ENCODE measurements around the gene SASH1.
A peak's percentile ranks its signal among the peaks of the same experiment; 100 is the strongest.

Gene SASH1

GRCh38 chr6:148590883-148591282 is 248.2 kb downstream of the SASH1 start:
- TF ChIP-seq EZH2 (optimal IDR thresholded peaks at IDR 0.05; ENCODE audit: low read depth, low read length) (no peak), EZH2phosphoT487 (IDR thresholded peaks at IDR 0.05; ENCODE audit: low read length) (no peak)
- no peak overlapping the region for H3K27ac ChIP-seq (ENCODE audit: low read length)
- no peak overlapping the region for H3K4me3 ChIP-seq (ENCODE audit: low read length)
- no peaks in the 10 kb centered on the region for H3K79me2 ChIP-seq (ENCODE audit: low read length)
- no peaks in the 10 kb centered on the region for H3K9me3 ChIP-seq (replicated peaks; ENCODE audit: insufficient read depth, low read length)
- H3K4me1 ChIP-seq (ENCODE audit: low read length), result no peaks in the 10 kb centered on the region
- no peaks in the 10 kb centered on the region for H3K9me2 ChIP-seq (replicated peaks; ENCODE audit: insufficient read depth, low read length)
- H3K36me3 ChIP-seq (replicated peaks; ENCODE audit: insufficient read depth, low read length), result no peaks in the 10 kb centered on the region
- peak overlapping the region; percentile 56; the same call in 1 of the 2 replicates for H2AFZ ChIP-seq (ENCODE audit: low read length)
- H4K20me1 ChIP-seq (ENCODE audit: insufficient read depth, low read length), result no peaks in the 10 kb centered on the region
- no peaks in the 10 kb centered on the region for H3F3A ChIP-seq (ENCODE audit: insufficient read depth, low read length)
- H3K27me3 ChIP-seq (replicated peaks; ENCODE audit: insufficient read depth, low read length), result no peaks in the 10 kb centered on the region
- no peak overlapping the region for H3K9ac ChIP-seq (ENCODE audit: low read length)
- peak overlapping the region; percentile 27; the same call in 1 of the 2 replicates for H3K4me2 ChIP-seq (ENCODE audit: low read depth, low read length)
- no peak for DNase-seq

GRCh38 chr6:148591656-148592055 is 249.0 kb downstream of the SASH1 start:
- no peaks in the 10 kb centered on the region for H3K4me1 ChIP-seq (ENCODE audit: low read length)

GRCh38 chr6:148593130-148593812 is 250.6 kb downstream of the SASH1 start:
- Histone ChIP-seq H3K9ac (ENCODE audit: low read length) (no peak overlapping the region), H3K27me3 (replicated peaks; ENCODE audit: insufficient read depth, low read length) (no peaks in the 10 kb centered on the region), H3K9me3 (replicated peaks; ENCODE audit: insufficient read depth, low read length) (no peaks in the 10 kb centered on the region), H3K4me2 (ENCODE audit: low read depth, low read length) (no peak overlapping the region), H3K36me3 (replicated peaks; ENCODE audit: insufficient read depth, low read length) (no peaks in the 10 kb centered on the region), H3K9me2 (replicated peaks; ENCODE audit: insufficient read depth, low read length) (no peaks in the 10 kb centered on the region), H4K20me1 (ENCODE audit: insufficient read depth, low read length) (no peaks in the 10 kb centered on the region), H2AFZ (ENCODE audit: low read length) (no peak overlapping the region), H3F3A (ENCODE audit: insufficient read depth, low read length) (no peaks in the 10 kb centered on the region), H3K4me3 (ENCODE audit: low read length) (no peak overlapping the region), H3K79me2 (ENCODE audit: low read length) (no peaks in the 10 kb centered on the region), H3K4me1 (ENCODE audit: low read length) (no peaks in the 10 kb centered on the region), H3K27ac (ENCODE audit: low read length) (no peak overlapping the region)
- DNase-seq, result no peak
- TF ChIP-seq CTCF (IDR thresholded peaks at IDR 0.05; ENCODE audit: low read length), result no peak
- no peak for TF ChIP-seq EZH2phosphoT487 (IDR thresholded peaks at IDR 0.05; ENCODE audit: low read length)
- TF ChIP-seq EZH2 (optimal IDR thresholded peaks at IDR 0.05; ENCODE audit: low read depth, low read length), result no peak

More at GRCh38 chr6:148591656-148592055, 249.0 kb downstream of the SASH1 start:
- Histone ChIP-seq H3K9me3 (replicated peaks; ENCODE audit: insufficient read depth, low read length) (no peaks in the 10 kb centered on the region), H3K79me2 (ENCODE audit: low read length) (no peaks in the 10 kb centered on the region), H2AFZ (ENCODE audit: low read length) (no peak overlapping the region), H3K4me3 (ENCODE audit: low read length) (no peak overlapping the region), H3K36me3 (replicated peaks; ENCODE audit: insufficient read depth, low read length) (no peaks in the 10 kb centered on the region), H3K4me2 (ENCODE audit: low read depth, low read length) (no peak overlapping the region), H4K20me1 (ENCODE audit: insufficient read depth, low read length) (no peaks in the 10 kb centered on the region), H3K27ac (ENCODE audit: low read length) (no peak overlapping the region), H3K9ac (ENCODE audit: low read length) (no peak overlapping the region), H3K9me2 (replicated peaks; ENCODE audit: insufficient read depth, low read length) (no peaks in the 10 kb centered on the region), H3F3A (ENCODE audit: insufficient read depth, low read length) (no peaks in the 10 kb centered on the region), H3K27me3 (replicated peaks; ENCODE audit: insufficient read depth, low read length) (no peaks in the 10 kb centered on the region)
- no peak for TF ChIP-seq EZH2 (optimal IDR thresholded peaks at IDR 0.05; ENCODE audit: low read depth, low read length)
- no peak for TF ChIP-seq CTCF (IDR thresholded peaks at IDR 0.05; ENCODE audit: low read length)
- TF ChIP-seq EZH2phosphoT487 (IDR thresholded peaks at IDR 0.05; ENCODE audit: low read length), result no peak
- no peak for DNase-seq

GRCh38 chr6:148593813-148594170 is 251.2 kb downstream of the SASH1 start:
- Histone ChIP-seq H3K36me3 (replicated peaks; ENCODE audit: insufficient read depth, low read length) (no peaks in the 10 kb centered on the region), H3K9ac (ENCODE audit: low read length) (no peak overlapping the region), H3F3A (ENCODE audit: insufficient read depth, low read length) (no peaks in the 10 kb centered on the region), H3K9me2 (replicated peaks; ENCODE audit: insufficient read depth, low read length) (no peaks in the 10 kb centered on the region), H3K79me2 (ENCODE audit: low read length) (no peaks in the 10 kb centered on the region), H3K27ac (ENCODE audit: low read length) (no peak overlapping the region), H3K4me3 (ENCODE audit: low read length) (no peak overlapping the region), H3K27me3 (replicated peaks; ENCODE audit: insufficient read depth, low read length) (no peaks in the 10 kb centered on the region), H4K20me1 (ENCODE audit: insufficient read depth, low read length) (no peaks in the 10 kb centered on the region), H3K4me2 (ENCODE audit: low read depth, low read length) (no peak overlapping the region), H3K9me3 (replicated peaks; ENCODE audit: insufficient read depth, low read length) (no peaks in the 10 kb centered on the region), H3K4me1 (ENCODE audit: low read length) (no peaks in the 10 kb centered on the region), H2AFZ (ENCODE audit: low read length) (no peak overlapping the region)
- no peak for DNase-seq
- TF ChIP-seq CTCF (IDR thresholded peaks at IDR 0.05; ENCODE audit: low read length), result no peak
- no peak for TF ChIP-seq EZH2phosphoT487 (IDR thresholded peaks at IDR 0.05; ENCODE audit: low read length)
- TF ChIP-seq EZH2 (optimal IDR thresholded peaks at IDR 0.05; ENCODE audit: low read depth, low read length), result no peak
